Erythroblast (primary cell): ENCODE measurements around the gene PDE6G.

ENCODE experiments used
- GATA1 ChIP-seq: IDR thresholded peaks from 2 replicates; pipeline ENCODE4 v1.6.1; 2011; ENCODE audit warnings: low read depth, mild to moderate bottlenecking, control low read depth, low read length, moderate library complexity
- POLR2A ChIP-seq: IDR thresholded peaks from 2 replicates; pipeline ENCODE4 v1.6.1; 2011; ENCODE audit warnings: mild to moderate bottlenecking, low read length

GRCh38 chr17:81665205-81666091 lies 9.1 kb upstream of the PDE6G start:
- TF ChIP-seq POLR2A (no peak), GATA1 (no peak)
